ENCODE measurements around the gene RAB10.

The RAB10 gene

DNA sequence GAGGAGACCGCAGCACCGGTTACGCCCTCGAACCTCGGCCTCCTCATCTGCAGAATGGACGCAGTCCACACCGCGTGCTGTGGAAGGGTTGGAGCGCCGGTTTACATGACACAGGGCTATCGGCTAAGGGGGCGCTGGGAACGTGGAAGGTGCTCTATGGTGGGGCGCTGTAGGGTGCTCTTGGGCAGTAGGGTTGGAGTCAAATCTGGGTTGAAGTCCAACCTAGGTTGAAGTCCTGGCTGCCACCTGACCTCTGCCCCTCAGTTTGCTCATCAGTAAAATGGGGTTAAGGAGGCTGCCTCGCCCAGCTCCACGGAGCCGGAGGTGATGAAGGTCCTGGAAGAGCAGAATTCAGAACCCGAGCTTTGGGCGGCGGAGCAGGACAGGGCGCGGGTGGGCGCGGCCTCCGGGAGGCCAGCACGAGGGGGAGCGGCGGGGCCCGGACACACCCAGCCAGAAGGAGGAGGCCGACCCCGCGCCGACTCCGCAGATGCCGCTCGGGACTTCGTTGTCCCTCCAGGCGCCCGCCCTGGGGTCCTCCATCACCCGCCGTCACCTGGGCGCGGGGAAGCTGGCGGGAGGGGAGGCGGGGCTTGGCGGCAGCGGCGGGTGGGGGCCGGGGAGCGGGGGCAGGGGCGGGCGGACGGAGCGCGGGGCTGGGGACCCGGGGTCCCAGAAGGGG is 138.4 kb downstream of the RAB10 start:
- TF ChIP-seq, protein P1, sequence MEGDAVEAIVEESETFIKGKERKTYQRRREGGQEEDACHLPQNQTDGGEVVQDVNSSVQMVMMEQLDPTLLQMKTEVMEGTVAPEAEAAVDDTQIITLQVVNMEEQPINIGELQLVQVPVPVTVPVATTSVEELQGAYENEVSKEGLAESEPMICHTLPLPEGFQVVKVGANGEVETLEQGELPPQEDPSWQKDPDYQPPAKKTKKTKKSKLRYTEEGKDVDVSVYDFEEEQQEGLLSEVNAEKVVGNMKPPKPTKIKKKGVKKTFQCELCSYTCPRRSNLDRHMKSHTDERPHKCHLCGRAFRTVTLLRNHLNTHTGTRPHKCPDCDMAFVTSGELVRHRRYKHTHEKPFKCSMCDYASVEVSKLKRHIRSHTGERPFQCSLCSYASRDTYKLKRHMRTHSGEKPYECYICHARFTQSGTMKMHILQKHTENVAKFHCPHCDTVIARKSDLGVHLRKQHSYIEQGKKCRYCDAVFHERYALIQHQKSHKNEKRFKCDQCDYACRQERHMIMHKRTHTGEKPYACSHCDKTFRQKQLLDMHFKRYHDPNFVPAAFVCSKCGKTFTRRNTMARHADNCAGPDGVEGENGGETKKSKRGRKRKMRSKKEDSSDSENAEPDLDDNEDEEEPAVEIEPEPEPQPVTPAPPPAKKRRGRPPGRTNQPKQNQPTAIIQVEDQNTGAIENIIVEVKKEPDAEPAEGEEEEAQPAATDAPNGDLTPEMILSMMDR (IDR thresholded peaks at IDR 0.05; ENCODE audit: low read depth, low read length) = no peak
- no peak for DNase-seq (ENCODE audit: extremely low read depth, low read depth)

DNA sequence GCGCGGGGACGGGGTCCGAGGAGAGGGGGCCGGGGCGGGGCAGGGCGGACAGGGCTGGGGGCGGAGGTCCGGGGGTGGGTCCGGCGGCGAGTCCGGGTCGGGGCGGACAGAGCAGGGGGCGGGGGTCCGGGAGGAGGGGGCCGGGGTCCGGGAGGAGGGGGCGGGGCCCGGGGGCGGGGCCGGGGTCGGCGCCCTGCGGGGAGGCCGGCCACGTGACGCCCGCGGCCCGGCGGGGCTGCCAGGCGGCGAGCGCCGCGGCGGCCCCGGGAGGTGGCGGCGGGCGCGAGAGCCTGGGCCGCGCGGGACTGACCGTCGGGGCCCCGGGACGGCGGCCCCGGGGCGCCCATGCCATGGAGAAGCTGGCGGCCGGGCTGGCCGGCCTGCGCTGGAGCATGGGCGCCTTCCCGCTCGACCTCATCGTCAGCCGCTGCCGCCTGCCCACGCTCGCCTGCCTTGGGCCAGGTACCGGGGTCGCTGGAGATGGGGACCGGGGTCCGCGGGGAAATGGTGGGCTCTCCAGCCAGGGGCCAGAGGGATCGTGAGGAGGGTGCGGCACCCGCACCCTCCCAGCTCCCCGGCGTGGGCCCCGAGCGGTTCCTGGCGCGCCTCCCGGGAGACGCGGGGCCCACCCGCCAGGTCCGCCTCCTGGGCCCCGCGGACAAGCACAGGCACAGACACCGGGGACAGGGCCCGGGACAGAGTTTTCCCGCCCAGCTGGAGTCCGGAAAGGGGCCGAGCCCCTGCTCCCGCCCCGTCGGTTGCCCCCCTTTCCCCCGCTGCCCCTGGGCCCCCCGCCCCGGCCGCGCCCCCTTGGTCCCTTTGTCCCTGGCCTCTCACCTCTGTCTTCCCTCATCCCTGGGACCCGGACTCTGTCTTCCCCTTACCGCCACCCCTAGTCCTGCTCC is 139.2 kb downstream of the RAB10 start, which contains the start of gene GAREM2:
TSS of gene GAREM2 (plus strand) at position 218 of the 905 bp plus-strand sequence. CDS start at position 351, 133 bp downstream.
- no peak for DNase-seq (ENCODE audit: extremely low read depth, low read depth)
- TF ChIP-seq, protein P1 (IDR thresholded peaks at IDR 0.05; ENCODE audit: low read depth, low read length) = no peak

DNA sequence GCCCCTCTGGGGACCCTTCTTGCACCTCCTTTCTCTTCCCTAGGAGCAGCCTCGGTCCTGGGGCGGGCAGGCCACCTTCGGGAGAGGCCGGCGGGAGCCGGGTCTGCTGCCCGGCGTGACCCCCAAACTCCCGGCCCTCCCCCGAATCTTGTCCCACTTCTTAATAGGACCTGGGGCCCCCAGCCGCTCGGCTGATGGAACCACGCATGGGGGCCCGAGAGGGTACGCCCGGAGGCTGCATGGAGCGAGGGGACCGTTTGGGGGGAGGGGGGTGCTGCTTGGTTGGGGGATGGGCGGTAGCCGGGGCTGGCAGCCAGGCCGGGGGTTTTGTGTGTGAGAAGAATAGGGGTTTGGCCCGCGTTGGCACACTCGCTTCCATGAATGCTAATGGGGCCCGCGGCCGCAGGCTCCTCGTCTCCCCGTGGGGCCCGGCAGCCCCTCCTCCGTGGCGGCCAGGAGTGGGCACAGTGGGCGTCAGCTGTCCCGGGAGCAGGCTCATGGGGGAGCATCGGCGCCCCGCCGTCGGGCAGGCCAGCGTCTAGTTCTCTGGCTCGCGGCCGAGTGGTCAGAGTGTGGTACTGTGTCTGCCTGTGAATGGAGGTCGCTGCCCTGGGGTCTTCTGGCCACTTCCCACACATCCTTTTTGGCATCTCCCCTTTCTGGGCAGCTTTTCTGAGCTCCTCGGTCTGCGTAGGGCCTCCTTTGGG is 140.0 kb downstream of the RAB10 start:
- no peak for DNase-seq (ENCODE audit: extremely low read depth, low read depth)
- TF ChIP-seq, protein P1 (IDR thresholded peaks at IDR 0.05; ENCODE audit: low read depth, low read length) = no peak

DNA sequence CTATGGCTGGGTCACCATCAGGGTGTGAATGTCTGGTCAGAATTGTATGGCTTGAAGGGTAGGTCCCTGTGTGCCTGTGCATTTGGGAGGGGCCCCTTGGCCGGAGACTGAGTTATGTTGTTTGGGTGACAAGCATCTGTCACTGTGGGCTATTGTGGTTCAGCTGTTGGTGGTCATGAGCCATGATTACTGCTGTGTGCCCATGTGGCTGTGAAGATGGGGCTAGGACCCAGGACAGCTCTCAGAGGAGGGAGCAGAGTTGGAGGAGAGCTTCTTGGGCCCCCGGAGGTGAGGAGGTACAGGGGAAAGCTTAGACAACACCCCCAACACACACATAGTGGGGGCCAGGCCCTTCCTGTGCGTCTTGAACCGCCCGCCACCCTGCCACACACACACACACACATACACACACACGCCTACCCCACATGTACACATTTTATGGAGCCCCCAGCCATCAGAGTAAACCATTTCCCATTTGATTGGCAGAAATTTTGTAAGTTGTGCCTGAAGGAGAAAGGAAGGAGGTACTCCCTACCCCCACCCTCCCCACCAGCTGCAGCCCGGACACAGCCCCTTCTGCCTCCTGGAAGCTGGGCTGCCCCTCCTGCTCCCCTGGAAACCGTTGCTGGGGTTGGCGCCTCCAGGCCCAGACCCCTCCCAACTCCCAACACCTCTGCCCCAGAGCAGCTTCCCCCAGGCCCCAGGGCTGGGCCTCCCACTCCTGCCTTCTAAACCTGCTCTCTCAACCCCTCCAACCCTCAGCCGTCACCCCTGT is 141.0 kb downstream of the RAB10 start:
- TF ChIP-seq, protein P1 (IDR thresholded peaks at IDR 0.05; ENCODE audit: low read depth, low read length) = no peak
- no peak for DNase-seq (ENCODE audit: extremely low read depth, low read depth)

DNA sequence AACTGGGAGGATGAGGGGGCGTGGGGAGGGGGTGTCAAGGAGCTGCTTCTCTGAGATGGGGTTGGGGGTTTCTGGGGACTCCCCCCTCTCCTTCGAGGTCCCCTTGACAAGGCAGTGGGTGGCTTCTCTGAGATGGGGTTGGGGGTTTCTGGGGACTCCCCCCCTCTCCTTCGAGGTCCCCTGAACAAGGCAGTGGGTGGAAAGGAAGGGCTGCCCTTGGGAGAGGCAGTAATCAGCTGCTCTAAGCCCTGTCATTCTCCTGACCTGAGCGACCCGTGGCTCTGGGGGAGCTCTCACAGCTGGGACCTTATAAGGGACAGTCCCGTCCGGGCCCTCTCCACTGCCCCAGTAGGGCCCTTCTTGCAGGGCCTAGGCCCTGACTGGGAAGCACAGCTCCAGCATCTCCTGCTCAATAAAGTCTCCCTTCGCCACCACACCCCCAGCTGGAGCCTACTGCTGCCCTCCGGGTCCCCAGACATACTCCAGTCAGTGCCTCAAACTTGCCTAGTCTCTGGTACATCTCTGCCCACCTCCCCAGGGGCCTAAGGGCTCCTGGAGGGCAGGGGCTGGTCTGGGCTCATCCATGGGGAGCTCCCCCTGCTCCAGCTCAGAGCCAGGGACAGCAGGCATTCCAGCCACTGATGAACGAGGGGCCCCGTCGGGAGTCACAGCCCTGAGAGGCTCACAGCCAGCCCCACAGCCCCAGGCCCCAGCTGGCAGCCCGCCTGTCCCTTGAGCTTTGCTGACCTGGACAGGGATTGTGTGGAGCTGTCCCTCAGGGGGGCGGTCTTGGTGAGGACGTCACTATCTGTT is 141.8 kb downstream of the RAB10 start:
- DNase-seq (ENCODE audit: extremely low read depth, low read depth) = no peak
- TF ChIP-seq, protein P1 (IDR thresholded peaks at IDR 0.05; ENCODE audit: low read depth, low read length) = no peak

DNA sequence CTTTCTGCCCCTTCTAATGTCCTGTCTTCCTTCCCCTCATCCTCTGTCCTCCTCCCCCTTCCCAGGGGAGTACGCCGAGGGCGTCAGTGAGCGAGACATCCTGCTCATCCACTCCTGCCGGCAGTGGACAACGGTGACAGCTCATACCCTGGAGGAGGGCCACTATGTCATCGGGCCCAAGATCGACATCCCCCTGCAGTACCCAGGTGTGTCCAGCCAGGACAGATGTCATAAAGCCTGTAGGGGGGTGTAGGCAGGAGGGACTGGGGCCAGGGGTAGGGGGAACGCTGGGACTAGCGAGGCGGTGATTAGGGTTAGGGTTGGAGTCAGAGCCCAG is 142.4 kb downstream of the RAB10 start:
- no peak for DNase-seq (ENCODE audit: extremely low read depth, low read depth)

More for the DNA sequence above, 142.4 kb downstream of the RAB10 start:
- TF ChIP-seq, protein P1 (IDR thresholded peaks at IDR 0.05; ENCODE audit: low read depth, low read length) = no peak
